Type B pancreatic cell (in vitro differentiated cells): ENCODE data around the gene SLC11A1. TPM values are rescaled to one million over a fixed set of nuclear protein-coding genes. Genes with fewer than 3 reads are reported as not detected.

Experiments
- DNase-seq: peaks from one replicate; pipeline ENCODE4 v3.0.0; 2021; ENCODE audit warnings: mixed read lengths; ENCODE audit not compliant: unreplicated experiment; ENCODE audit errors: extremely low spot score
- H3K27ac Mint-ChIP-seq: 2 replicates; pipeline ENCODE4 v1.8.0; 2021; ENCODE audit warnings: mild to moderate bottlenecking, mixed read lengths
- H3K27me3 Mint-ChIP-seq: 2 replicates; pipeline ENCODE4 v1.8.0; 2021; ENCODE audit warnings: mixed read lengths
- H3K36me3 Mint-ChIP-seq: 2 replicates; pipeline ENCODE4 v1.8.0; 2021; ENCODE audit warnings: mixed read lengths
- H3K4me1 Mint-ChIP-seq: one replicate; pipeline ENCODE4 v1.8.0; 2021; ENCODE audit warnings: mixed read lengths; ENCODE audit not compliant: unreplicated experiment
- H3K4me3 Mint-ChIP-seq: 2 replicates; pipeline ENCODE4 v1.8.0; 2021; ENCODE audit warnings: mild to moderate bottlenecking, mixed read lengths
- H3K9me3 Mint-ChIP-seq: 2 replicates; pipeline ENCODE4 v1.8.0; 2021; ENCODE audit warnings: mixed read lengths
- CTCF ChIP-seq: fragments of 200-600 bp; sonication (generic); conservative IDR thresholded peaks from 2 replicates; pipeline ENCODE4 v1.5.0; 2021; ENCODE audit warnings: antibody characterized with exemption, mild to moderate bottlenecking
- total RNA-seq: library from RNA; stranded (reverse); gene quantifications from 2 replicates; pipeline ENCODE4 v1.2.1, GENCODE V29; 2021; ENCODE audit warnings: low replicate concordance

SLC11A1 gene
- total RNA-seq, 1 donor from 2014 or later = 0.39 TPM

GRCh38 chr2:218345491-218346236, 36.4 kb upstream of the SLC11A1 start:
- H3K27ac Mint-ChIP-seq = no peak overlapping the region
- H3K9me3 Mint-ChIP-seq = no peaks in the 10 kb centered on the region
- H3K36me3 Mint-ChIP-seq = peaks cover 18% of the 10 kb centered on the region
- no peak for DNase-seq
- H3K27me3 Mint-ChIP-seq = no peaks in the 10 kb centered on the region
- peak overlapping the region; percentile 11 for H3K4me3 Mint-ChIP-seq
- TF ChIP-seq CTCF = no peak
- peaks cover 19% of the 10 kb centered on the region for H3K4me1 Mint-ChIP-seq

- H3K27ac Mint-ChIP-seq = no peak overlapping the region
- TF ChIP-seq CTCF = no peak
- H3K9me3 Mint-ChIP-seq = peaks cover 6% of the 10 kb centered on the region
- no peak overlapping the region for H3K4me3 Mint-ChIP-seq
- H3K4me1 Mint-ChIP-seq = peaks cover 19% of the 10 kb centered on the region
- H3K27me3 Mint-ChIP-seq = no peaks in the 10 kb centered on the region
- no peak for DNase-seq
- H3K36me3 Mint-ChIP-seq = peaks cover 14% of the 10 kb centered on the region
Observed at GRCh38 chr2:218347172-218347571, 34.9 kb upstream of the SLC11A1 start.

DNA sequence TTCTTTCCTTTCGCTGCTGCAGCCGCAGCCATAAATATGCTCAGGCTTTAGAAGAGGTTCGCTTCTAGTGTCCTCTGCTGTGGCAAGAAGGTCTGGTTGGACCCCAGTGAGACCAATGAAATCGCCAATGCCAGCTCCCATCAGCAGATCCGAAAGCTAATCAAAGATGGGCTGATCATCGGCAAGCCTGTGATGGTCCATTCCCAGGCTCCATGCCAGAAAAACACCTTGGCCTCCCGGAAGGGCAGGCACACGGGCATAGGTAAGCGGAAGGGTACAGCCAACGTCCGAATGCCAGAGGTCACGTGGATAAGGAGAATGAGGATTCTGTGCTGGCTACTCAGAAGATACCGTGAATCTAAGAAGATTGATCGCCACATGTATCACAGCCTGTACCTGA, 28.0 kb upstream of the SLC11A1 start:
- H3K27me3 Mint-ChIP-seq = no peaks in the 10 kb centered on the region
- H3K27ac Mint-ChIP-seq = no peak overlapping the region
- peaks cover 6% of the 10 kb centered on the region for H3K9me3 Mint-ChIP-seq
- H3K36me3 Mint-ChIP-seq = peaks cover 4% of the 10 kb centered on the region
- no peak for TF ChIP-seq CTCF
- H3K4me3 Mint-ChIP-seq = no peak overlapping the region
- DNase-seq = no peak
- peaks cover 21% of the 10 kb centered on the region for H3K4me1 Mint-ChIP-seq

GRCh38 chr2:218354850-218355443, 27.1 kb upstream of the SLC11A1 start:
- peaks cover 17% of the 10 kb centered on the region for H3K4me1 Mint-ChIP-seq
- H3K27me3 Mint-ChIP-seq = no peaks in the 10 kb centered on the region
- no peak for TF ChIP-seq CTCF
- no peak for DNase-seq
- H3K36me3 Mint-ChIP-seq = no peaks in the 10 kb centered on the region
- no peak overlapping the region for H3K27ac Mint-ChIP-seq
- H3K4me3 Mint-ChIP-seq = no peak overlapping the region
- peaks cover 6% of the 10 kb centered on the region for H3K9me3 Mint-ChIP-seq

DNA sequence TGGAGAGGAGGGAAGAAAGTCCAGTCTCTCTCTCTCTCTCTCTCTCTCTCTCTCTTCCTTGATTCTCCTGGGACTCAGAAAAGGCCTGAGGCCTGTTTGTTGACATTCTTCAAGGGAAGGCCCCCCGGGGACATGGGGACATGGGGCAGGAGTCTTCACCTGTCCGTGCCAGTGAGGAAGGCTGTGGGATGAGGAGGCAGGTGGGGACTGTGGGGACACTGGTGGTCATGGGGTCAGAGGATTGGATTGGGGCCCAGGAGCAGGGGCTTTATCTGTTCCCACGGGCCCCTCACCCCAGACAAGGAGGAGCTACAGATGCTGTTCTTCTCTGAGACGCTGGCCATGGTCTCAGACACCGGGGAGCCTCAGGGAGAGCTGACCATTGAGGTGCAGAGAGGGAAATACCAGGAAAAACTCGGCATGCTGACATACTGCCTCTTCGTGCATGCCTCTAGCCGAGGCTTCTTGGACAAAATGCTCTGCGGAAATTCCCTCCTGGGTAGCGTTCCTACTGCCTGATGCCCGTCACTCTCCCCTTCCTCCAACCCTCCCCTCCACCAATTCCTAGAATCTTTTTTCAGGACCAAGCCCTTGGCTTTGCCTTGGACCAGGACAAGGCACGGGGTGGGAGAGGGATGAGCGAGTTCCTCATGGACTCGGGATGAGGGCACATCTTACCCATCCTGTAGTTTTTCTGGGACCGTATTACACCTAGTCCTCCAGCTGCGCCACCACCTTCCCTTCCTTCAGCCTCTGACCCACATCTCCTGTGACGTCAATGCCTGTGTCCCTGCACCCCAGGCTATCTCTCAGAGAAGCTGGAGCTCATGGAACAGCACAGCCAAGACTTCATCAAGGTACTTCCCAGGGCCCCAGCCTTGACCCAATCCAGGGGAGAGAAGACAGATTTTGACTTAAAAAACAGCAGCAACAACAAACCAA, 24.6 kb upstream of the SLC11A1 start:
- Mint-ChIP-seq H3K4me3 (peak overlapping the region; percentile 67), H3K36me3 (no peaks in the 10 kb centered on the region), H3K9me3 (no peaks in the 10 kb centered on the region), H3K4me1 (peaks cover 23% of the 10 kb centered on the region), H3K27me3 (no peaks in the 10 kb centered on the region), H3K27ac (peak overlapping the region; percentile 73)
- no peak for DNase-seq
- TF ChIP-seq CTCF = no peak
